H1 (cell line): ENCODE measurements around the gene NUPR1. TPM values are rescaled to one million over a fixed set of nuclear protein-coding genes. Genes with fewer than 3 reads are reported as not detected.

ENCODE experiments used
- CTCF ChIA-PET: fragments of 300-600 bp; sonication (Branson Sonifier 250); formaldehyde crosslinking; loops from one replicate; lab custom pipeline; 2021; ENCODE audit not compliant: partially characterized antibody; lab: Charles Lee
- POLR2A ChIA-PET: fragments of 300-600 bp; sonication (Branson Sonifier 250); formaldehyde crosslinking; loops from one replicate; lab custom pipeline; 2021; ENCODE audit warnings: inconsistent platforms; ENCODE audit not compliant: partially characterized antibody; lab: Charles Lee
- DNase-seq, 2 experiments: peaks; one replicate each; pipeline versions ENCODE4 v3.0.0 to v3.0.0-alpha.2; 2010 to 2022; ENCODE audit warnings: low spot score in 2 of 2, low read depth in 1 of 2, mixed read lengths in 1 of 2
- FAIRE-seq: peaks from 2 replicates; lab custom pipeline; 2011; peaks lifted over from hg19 to GRCh38; lab: Jason Lieb, UNC
- H2AFZ ChIP-seq: 2 replicates; pipeline ENCODE4 v1.8.1; 2012; ENCODE audit warnings: low read length, inconsistent platforms
- H2AK5ac ChIP-seq: 2 replicates; pipeline ENCODE4 v1.6.1; 2013; ENCODE audit warnings: low read depth, low read length
- H2BK120ac ChIP-seq: replicated peaks from 2 replicates; pipeline ENCODE3; 2013; ENCODE audit warnings: low read depth, low read length, inconsistent platforms
- H2BK12ac ChIP-seq: 2 replicates; pipeline ENCODE4 v1.6.1; 2013; ENCODE audit warnings: low read depth, low read length
- H2BK15ac ChIP-seq: 2 replicates; pipeline ENCODE4 v1.6.1; 2013; ENCODE audit warnings: low read length
- H2BK20ac ChIP-seq: 2 replicates; pipeline ENCODE4 v1.6.1; 2013; ENCODE audit warnings: low read length
- H2BK5ac ChIP-seq: 2 replicates; pipeline ENCODE4 v1.6.1; 2013; ENCODE audit warnings: low read depth, low read length
- H3K14ac ChIP-seq: 2 replicates; pipeline ENCODE4 v1.6.1; 2013; ENCODE audit warnings: inconsistent platforms; ENCODE audit not compliant: insufficient read length
- H3K18ac ChIP-seq: 2 replicates; pipeline ENCODE4 v1.6.1; 2013; ENCODE audit warnings: low read length; ENCODE audit errors: extremely low read depth
- H3K23ac ChIP-seq: 2 replicates; pipeline ENCODE4 v1.6.1; 2013; ENCODE audit warnings: inconsistent platforms; ENCODE audit not compliant: insufficient read length
- H3K23me2 ChIP-seq: 2 replicates; pipeline ENCODE4 v1.6.1; 2013; ENCODE audit warnings: low read depth, low read length
- H3K27ac ChIP-seq: 2 replicates; pipeline ENCODE4 v1.6.1; 2011; ENCODE audit warnings: low read depth, low read length, inconsistent platforms
- H3K27me3 ChIP-seq, 4 experiments: replicated peaks in 1 of 4; 1 replicate in 1 of 4; 2 replicates in 3 of 4; pipeline versions ENCODE4 v1.6.1 to v1.8.1; 2011 to 2013; ENCODE audit warnings: low read length in 3 of 4, mild to moderate bottlenecking in 3 of 4, inconsistent platforms in 2 of 4, mixed read lengths in 2 of 4, moderate library complexity in 1 of 4; ENCODE audit not compliant: control insufficient read depth in 3 of 4, insufficient read depth in 3 of 4; ENCODE audit errors: extremely low read depth in 1 of 4
- H3K36me3 ChIP-seq, 4 experiments: 2 replicates each; pipeline versions ENCODE4 v1.6.1 to v1.8.1; 2011 to 2013; ENCODE audit warnings: mild to moderate bottlenecking in 4 of 4, low read length in 3 of 4, moderate library complexity in 2 of 4, control low read depth in 1 of 4, inconsistent platforms in 1 of 4; ENCODE audit not compliant: insufficient read depth in 4 of 4, control insufficient read depth in 2 of 4
- H3K4ac ChIP-seq: replicated peaks from 2 replicates; pipeline ENCODE3; 2013; ENCODE audit warnings: low read length, low read depth, mixed read lengths, inconsistent platforms; ENCODE audit not compliant: insufficient read length
- H3K4me1 ChIP-seq, 4 experiments: replicated peaks in 1 of 4; 1 replicate in 1 of 4; 2 replicates in 3 of 4; pipeline versions ENCODE4 v1.6.1 to v1.8.1; 2011 to 2013; ENCODE audit warnings: low read length in 3 of 4, inconsistent platforms in 2 of 4, mixed read lengths in 1 of 4; ENCODE audit not compliant: insufficient read depth in 4 of 4, control insufficient read depth in 3 of 4
- H3K4me2 ChIP-seq, 2 experiments: 2 replicates each; pipeline versions ENCODE4 v1.6.1 to v1.8.1; 2011 to 2013; ENCODE audit warnings: low read depth in 2 of 2, low read length in 2 of 2, control low read depth in 1 of 2, inconsistent platforms in 1 of 2, mild to moderate bottlenecking in 1 of 2; ENCODE audit not compliant: insufficient read depth in 1 of 2
- H3K4me3 ChIP-seq, 4 experiments: fragments of 200-600, 300-600 bp in 1 of 4; sonication (generic), shearing (Covaris generic), sonication (Bioruptor Twin) in 1 of 4; 2 replicates each; pipeline versions ENCODE4 v1.5.1 to v1.8.1; 2011 to 2016; ENCODE audit warnings: low read length in 4 of 4, low read depth in 3 of 4, control low read depth in 2 of 4, inconsistent platforms in 2 of 4, mild to moderate bottlenecking in 2 of 4, mixed read lengths in 1 of 4, moderate library complexity in 1 of 4; ENCODE audit not compliant: insufficient read depth in 2 of 4; ENCODE audit errors: extremely low read depth in 1 of 4
- H3K56ac ChIP-seq: replicated peaks from 2 replicates; pipeline ENCODE3; 2013; ENCODE audit warnings: low read depth, mild to moderate bottlenecking, mixed read lengths, low read length, inconsistent platforms; ENCODE audit not compliant: insufficient read length
- H3K79me1 ChIP-seq: 2 replicates; pipeline ENCODE4 v1.6.1; 2013; ENCODE audit warnings: low read depth, low read length, control low read depth
- H3K79me2 ChIP-seq, 2 experiments: 2 replicates each; pipeline versions ENCODE4 v1.6.1 to v1.8.1; 2012 to 2013; ENCODE audit warnings: low read length in 2 of 2, mild to moderate bottlenecking in 2 of 2, inconsistent platforms in 1 of 2; ENCODE audit not compliant: insufficient read depth in 2 of 2, control insufficient read depth in 1 of 2
- H3K9ac ChIP-seq, 4 experiments: replicated peaks in 1 of 4; 1 replicate in 1 of 4; 2 replicates in 3 of 4; pipeline versions ENCODE4 v1.6.1 to v1.8.1; 2011 to 2013; ENCODE audit warnings: low read depth in 3 of 4, low read length in 3 of 4, control low read depth in 2 of 4, mild to moderate bottlenecking in 2 of 4, moderate library complexity in 2 of 4, inconsistent platforms in 1 of 4; ENCODE audit errors: extremely low read depth in 1 of 4
- H3K9me3 ChIP-seq, 2 experiments: 2 replicates each; pipeline versions ENCODE4 v1.6.1 to v1.8.1; 2012 to 2013; ENCODE audit warnings: mild to moderate bottlenecking in 2 of 2, moderate library complexity in 2 of 2, control low read depth in 1 of 2, inconsistent platforms in 1 of 2, low read depth in 1 of 2, low read length in 1 of 2, mixed read lengths in 1 of 2; ENCODE audit not compliant: insufficient read depth in 2 of 2
- H4K20me1 ChIP-seq, 2 experiments: replicated peaks in 1 of 2; 2 replicates each; pipeline versions ENCODE3 to v1.8.1; 2011 to 2013; ENCODE audit warnings: inconsistent platforms in 2 of 2, low read length in 2 of 2, mild to moderate bottlenecking in 1 of 2; ENCODE audit not compliant: insufficient read depth in 2 of 2, control insufficient read depth in 1 of 2
- H4K5ac ChIP-seq: 2 replicates; pipeline ENCODE4 v1.6.1; 2013; ENCODE audit warnings: low read length, low read depth, mixed read lengths, inconsistent platforms; ENCODE audit not compliant: insufficient read length
- H4K8ac ChIP-seq: 2 replicates; pipeline ENCODE4 v1.8.0; 2013; ENCODE audit warnings: mild to moderate bottlenecking, moderate library complexity, low read length, inconsistent platforms; ENCODE audit not compliant: insufficient read depth; ENCODE audit errors: extremely low read depth
- H4K91ac ChIP-seq: replicated peaks from 2 replicates; pipeline ENCODE3; 2013; ENCODE audit warnings: low read length, mixed read lengths, inconsistent platforms; ENCODE audit not compliant: insufficient read length
- ASH2L ChIP-seq: fragments of 200-600, 300-600 bp; sonication (generic); IDR thresholded peaks from one replicate; pipeline ENCODE4 v1.7.1; 2017; ENCODE audit warnings: low read length
- BCL11A ChIP-seq, 2 experiments: IDR thresholded peaks; one replicate each; pipeline ENCODE4 v1.6.1; 2011; ENCODE audit warnings: low read depth in 2 of 2, low read length in 2 of 2, mild to moderate bottlenecking in 2 of 2
- BRCA1 ChIP-seq: IDR thresholded peaks from 2 replicates; pipeline ENCODE4 v1.6.1; 2012; ENCODE audit warnings: low read depth, low read length, improper control_type of control experiment
- CHD2 ChIP-seq: IDR thresholded peaks from 2 replicates; pipeline ENCODE4 v1.6.1; 2012; ENCODE audit warnings: low read length, improper control_type of control experiment
- EP300 ChIP-seq, 2 experiments: IDR thresholded peaks; 1 replicate in 1 of 2; 2 replicates in 1 of 2; pipeline ENCODE4 v1.6.1; 2011 to 2012; ENCODE audit warnings: low read depth in 2 of 2, low read length in 2 of 2, mild to moderate bottlenecking in 2 of 2, borderline replicate concordance in 1 of 2, inconsistent platforms in 1 of 2, moderate library complexity in 1 of 2
- KDM1A ChIP-seq: fragments of 200-600, 300-600 bp; sonication (generic); IDR thresholded peaks from 2 replicates; pipeline ENCODE4 v1.7.1; 2016; ENCODE audit warnings: mild to moderate bottlenecking, low read length, borderline replicate concordance
- KDM4A ChIP-seq: IDR thresholded peaks from one replicate; pipeline ENCODE4 v1.7.1; 2012; ENCODE audit warnings: low read depth, mild to moderate bottlenecking, moderate library complexity, low read length, inconsistent platforms; ENCODE audit not compliant: severe bottlenecking
- KDM5A ChIP-seq: fragments of 200-600 bp; IDR thresholded peaks from 2 replicates; pipeline ENCODE4 v1.7.1; 2012; ENCODE audit warnings: mild to moderate bottlenecking, low read length, inconsistent platforms, mixed read lengths
- MAFK ChIP-seq: IDR thresholded peaks from 2 replicates; pipeline ENCODE4 v1.6.1; 2012; ENCODE audit warnings: low read depth, mild to moderate bottlenecking, improper control_type of control experiment, low read length
- POLR2A ChIP-seq, 2 experiments: IDR thresholded peaks; 1 replicate in 1 of 2; 2 replicates in 1 of 2; pipeline ENCODE4 v1.6.1; 2011; ENCODE audit warnings: low read depth in 2 of 2, low read length in 2 of 2, mild to moderate bottlenecking in 2 of 2; ENCODE audit errors: control extremely low read depth in 1 of 2
- RXRA ChIP-seq: IDR thresholded peaks from 2 replicates; pipeline ENCODE4 v1.6.1; 2011; ENCODE audit warnings: low read depth, mild to moderate bottlenecking, low read length, moderate library complexity; ENCODE audit not compliant: insufficient read depth
- SP1 ChIP-seq: IDR thresholded peaks from 2 replicates; pipeline ENCODE4 v1.6.1; 2011; ENCODE audit warnings: low read depth, low read length
- TAF7 ChIP-seq: optimal IDR thresholded peaks from 2 replicates; pipeline ENCODE3; 2011; ENCODE audit warnings: low read depth, mild to moderate bottlenecking, inconsistent platforms, low read length, moderate library complexity, borderline replicate concordance
- WGBS, 2 experiments: shearing (Covaris generic) in 1 of 2; methylation state at CpG; one replicate each; pipeline versions ENCODE4 v1.1.6 to v1.1.7; 2013 to 2015; ENCODE audit warnings: low lambda C conversion rate in 2 of 2, mixed read lengths in 2 of 2, inconsistent platforms in 1 of 2, low coverage in 1 of 2, missing lambda C conversion rate in 1 of 2; ENCODE audit not compliant: insufficient replicate concordance in 2 of 2, insufficient coverage in 1 of 2, insufficient read length in 1 of 2; ENCODE audit errors: extremely low coverage in 1 of 2, missing lambda C conversion rate in 1 of 2; 5-methylcytosine and 5-hydroxymethylcytosine counted together
- polyA plus RNA-seq, 7 experiments: library from polyadenylated mRNA; depleted of rRNA in 3 of 7; stranded (reverse) in 5 of 7; unstranded in 2 of 7; fragments of >200 nt in 5 of 7; fragments of 200-250 nt in 2 of 7; gene quantifications; 1 replicate in 5 of 7; 2 replicates in 1 of 7; 4 replicates in 1 of 7; pipeline versions ENCODE4 v1.2.1 to v1.2.3, GENCODE V29; 2011 to 2013; ENCODE audit warnings: missing spikeins in 2 of 7, mixed read lengths in 2 of 7
- total RNA-seq: library from RNA; stranded (reverse); fragmentation: NEBNext Ultra II Directional; extraction: Animal tissue kit (Norgen Biotek cat#: 25700); gene quantifications from 2 replicates; pipeline ENCODE4 v1.2.1, GENCODE V29; 2021
- TF ChIP-seq, protein P1 (sequence below): IDR thresholded peaks from 2 replicates; pipeline ENCODE4 v1.6.1; 2012; ENCODE audit warnings: inconsistent platforms

The NUPR1 gene
- total and polyA plus RNA-seq, 2 of the 8 experiments (the other 6 are each of a cell fraction or from before 2014, with no cell fraction given), result 0.17 to 0.20 TPM

DNA sequence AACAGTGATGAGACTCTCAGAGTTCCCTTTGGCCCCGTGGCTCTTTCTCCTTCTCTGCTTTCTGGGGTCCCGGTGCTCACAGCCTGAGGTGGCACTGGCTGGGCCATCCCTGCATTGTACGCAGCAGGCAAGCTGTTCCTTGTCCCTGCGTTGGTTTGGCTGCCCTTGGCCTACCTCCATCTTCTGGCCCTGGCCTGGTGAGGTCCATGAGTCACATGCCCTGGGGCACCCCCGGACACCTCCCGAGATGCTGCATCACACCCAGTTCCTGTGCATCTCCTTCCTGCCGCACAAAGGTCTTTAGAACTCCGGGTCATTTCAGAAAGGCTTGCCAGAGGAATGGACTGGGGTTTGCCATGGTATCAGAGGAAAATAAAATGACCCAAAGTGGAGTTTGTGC, 48.6 kb upstream of the NUPR1 start:
- DNase-seq (no peak), FAIRE-seq (no peak)
- H4K91ac ChIP-seq, result no peak overlapping the region
- no peak overlapping the region for H3K14ac ChIP-seq
- H3K4me1 ChIP-seq, result no peaks in the 10 kb centered on the region
- no peaks in the 10 kb centered on the region for H3K9me3 ChIP-seq
- no peak overlapping the region for H4K5ac ChIP-seq
- H2AK5ac ChIP-seq, result no peak overlapping the region
- H3K56ac ChIP-seq, result no peak overlapping the region
- no peaks in the 10 kb centered on the region for H3K27me3 ChIP-seq
- H3K23ac ChIP-seq, result no peak overlapping the region
- H2AFZ ChIP-seq, result no peak overlapping the region
- no peak overlapping the region for H3K4me2 ChIP-seq
- WGBS, 2 experiments, result 87% methylated on average over 8 of the region's 8 CpGs; no CpG with 5 or more reads in 1 of the 2 experiments
- no peak overlapping the region for H3K9ac ChIP-seq
- TF ChIP-seq KDM1A (no peak), POLR2A (IDR thresholded peaks at IDR 0.05; ENCODE audit: control extremely low read depth in 1 of 2, low read depth in 2 of 2, low read length in 2 of 2) (no peak), ASH2L (no peak), MAFK (no peak), BCL11A (IDR thresholded peaks at IDR 0.05; ENCODE audit: low read depth in 2 of 2, low read length in 2 of 2) (no peak), SP1 (no peak), RXRA (no peak), CHD2 (no peak), KDM5A (no peak), TAF7 (no peak), EP300 (IDR thresholded peaks at IDR 0.05; ENCODE audit: borderline replicate concordance in 1 of 2, low read depth in 2 of 2, low read length in 2 of 2) (no peak), KDM4A (no peak), BRCA1 (no peak)
- TF ChIP-seq, protein P1, sequence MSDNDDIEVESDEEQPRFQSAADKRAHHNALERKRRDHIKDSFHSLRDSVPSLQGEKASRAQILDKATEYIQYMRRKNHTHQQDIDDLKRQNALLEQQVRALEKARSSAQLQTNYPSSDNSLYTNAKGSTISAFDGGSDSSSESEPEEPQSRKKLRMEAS, result no peak
- H4K20me1 ChIP-seq, result peaks cover 0 to 2% of the 10 kb centered on the region in 2 experiments
- no peak overlapping the region for H3K18ac ChIP-seq
- no peak overlapping the region for H2BK12ac ChIP-seq
- H3K4ac ChIP-seq, result no peak overlapping the region
- H3K27ac ChIP-seq, result no peak overlapping the region
- POLR2A ChIA-PET, result interaction anchor here (1.1 kb wide), 1 partner anchor 8 kb away, joined by 3 read pairs; no protein-coding TSS in a partner anchor
- H2BK5ac ChIP-seq, result no peak overlapping the region
- no peak overlapping the region for H2BK15ac ChIP-seq
- H3K4me3 ChIP-seq, result no peak overlapping the region
- no peak overlapping the region for H2BK20ac ChIP-seq
- no peaks in the 10 kb centered on the region for H3K23me2 ChIP-seq
- no peaks in the 10 kb centered on the region for H3K79me1 ChIP-seq
- H3K36me3 ChIP-seq, result peaks cover 0 to 7% (median 2%) of the 10 kb centered on the region in 4 experiments; a peak in 5 of 8 replicates
- CTCF ChIA-PET, result no interaction called here
- H3K79me2 ChIP-seq, result no peaks in the 10 kb centered on the region
- H2BK120ac ChIP-seq, result no peak overlapping the region
- H4K8ac ChIP-seq, result no peak overlapping the region
